Activated CD4-positive, CD25-positive, alpha-beta regulatory T cell treated with anti-CD3 and anti-CD28 coated beads, Interleukin-2, amount 50 U/mL, for 24 hours (primary cell): ENCODE results near the gene CCDC187.
A peak's percentile ranks its signal among the peaks of the same experiment; 100 is the strongest.
"Not testable (repeated sequence)": the region's sequence is repeated elsewhere in the genome, so short reads cannot be mapped to it uniquely, and the experiment has no call there.

Experiments
- ATAC-seq, 2 donors: fragments of 150-1000 bp; cut with Tn5 transposase; one replicate each; pipeline ENCODE4 v1.10.0; 2021; ENCODE audit warnings: mild to moderate bottlenecking in 1 of 2, moderate library complexity in 1 of 2

The CCDC187 gene

DNA sequence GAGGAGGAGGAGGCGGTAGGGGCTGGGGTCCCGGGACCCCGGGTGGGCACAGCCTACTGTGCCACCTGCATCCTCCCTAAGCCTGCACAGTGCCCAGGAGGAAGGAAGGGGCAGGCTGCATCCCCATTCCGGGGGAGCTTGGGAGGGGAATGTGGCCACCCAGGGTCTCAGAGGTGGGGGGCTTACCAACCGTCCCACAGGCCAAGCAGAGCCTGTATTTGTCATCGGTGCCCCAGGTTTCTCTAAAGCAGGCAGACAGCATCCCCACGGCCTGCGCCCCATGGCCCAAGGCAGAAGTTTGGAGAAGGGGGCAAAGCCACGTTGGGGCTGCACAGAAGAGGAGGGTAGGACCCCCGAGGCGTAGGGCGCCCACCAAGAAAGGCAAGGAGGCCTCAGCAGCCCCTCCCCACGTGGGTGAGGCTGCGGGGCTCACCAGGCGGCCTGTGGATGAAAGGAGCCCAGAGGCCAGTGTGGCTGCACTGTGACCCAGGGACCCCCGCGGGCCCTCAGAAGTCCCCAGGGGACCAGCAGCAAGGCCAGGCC lies 22.9 kb upstream of the CCDC187 start:
- ATAC-seq, result no peak

DNA sequence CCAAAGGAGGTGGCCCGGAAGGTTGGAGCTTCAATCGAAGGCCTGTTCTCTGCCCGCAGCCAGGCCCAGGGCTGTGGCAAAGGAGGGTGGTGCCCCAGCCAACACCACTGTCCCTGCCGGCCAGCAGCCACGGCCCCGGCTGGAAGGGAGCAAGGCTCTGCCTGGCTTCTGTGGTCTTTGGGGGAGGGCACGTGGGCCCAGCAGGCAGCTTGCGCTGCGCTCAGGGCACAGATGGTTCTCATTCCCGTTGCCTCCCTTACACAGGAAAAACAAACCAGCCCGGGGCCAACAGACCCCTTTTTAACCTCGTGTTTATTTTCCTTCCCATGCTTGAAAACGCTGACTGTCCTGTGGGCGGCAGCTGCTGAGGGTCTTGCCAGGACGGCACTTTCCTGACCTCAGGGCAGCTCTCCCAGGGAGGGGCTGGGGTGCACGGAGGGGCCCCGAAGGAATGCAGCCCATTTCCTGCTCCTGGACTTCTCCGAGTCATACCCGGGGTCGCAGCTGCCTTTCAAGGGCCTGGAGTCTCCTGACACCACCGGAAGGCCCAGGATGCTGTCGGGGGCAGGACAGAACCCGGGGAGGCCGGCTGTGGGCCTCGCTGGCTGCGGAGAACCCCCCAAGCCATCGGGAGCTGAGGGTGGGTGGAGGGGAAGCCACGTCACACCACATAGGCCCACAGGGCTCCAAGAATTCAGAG lies 22.3 kb upstream of the CCDC187 start:
- no peak for ATAC-seq

DNA sequence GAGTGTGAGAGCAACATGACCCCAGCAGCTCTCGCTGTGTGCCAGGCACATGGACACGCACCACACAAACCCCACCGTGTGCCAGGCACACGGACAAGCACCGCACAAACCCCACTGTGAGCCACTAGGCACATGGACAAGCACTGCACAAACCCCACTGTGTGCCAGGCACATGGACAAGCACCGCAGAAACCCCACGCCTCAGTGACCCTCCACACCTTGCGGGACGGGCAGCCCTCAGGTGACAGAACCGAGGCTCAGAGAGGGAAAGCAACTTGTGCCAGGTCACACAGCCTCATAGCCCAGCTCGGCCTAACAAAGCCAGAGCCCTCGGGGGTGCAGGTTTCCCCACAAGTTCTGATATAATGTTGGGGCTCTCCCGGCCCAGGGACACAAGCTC lies 21.5 kb upstream of the CCDC187 start:
- no peak for ATAC-seq

DNA sequence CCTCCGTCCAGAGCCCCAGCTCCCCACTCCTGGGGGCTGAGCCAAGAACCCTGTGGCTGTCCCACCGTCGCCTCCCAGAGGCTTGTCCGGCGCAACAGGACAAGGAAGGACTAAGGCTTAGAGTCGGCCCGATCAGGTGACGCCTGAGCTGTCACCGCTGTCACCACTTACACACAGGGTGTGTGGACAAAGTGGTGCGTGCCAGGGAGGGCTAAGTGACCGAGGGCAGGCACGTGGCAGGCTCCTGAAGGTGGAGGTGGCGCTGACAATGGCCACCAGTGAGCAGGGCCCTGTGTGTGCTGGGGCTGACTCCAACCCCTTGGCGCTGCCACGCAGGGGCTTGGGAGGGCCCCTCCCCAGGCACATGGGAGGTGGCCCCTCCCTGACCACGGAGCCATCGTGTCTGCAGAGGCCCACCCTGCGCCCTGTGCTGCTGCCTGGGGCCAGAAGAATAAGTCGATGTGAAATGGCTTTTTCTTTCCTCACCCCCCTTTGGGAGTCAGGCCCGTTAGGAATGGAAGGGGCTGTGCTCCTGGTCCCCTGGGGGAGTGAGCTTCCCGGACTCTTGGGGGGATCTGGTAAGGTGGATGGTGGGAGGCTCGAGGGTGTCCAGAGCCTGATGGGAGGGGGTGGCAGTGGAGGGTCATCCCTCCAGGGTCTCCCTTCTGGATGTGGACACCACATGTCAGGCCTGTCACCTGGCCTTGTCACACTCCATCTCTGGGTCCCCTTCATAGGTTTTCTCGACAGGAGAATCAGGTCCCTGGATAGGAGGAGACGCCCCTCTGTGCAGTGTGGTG lies 20.8 kb upstream of the CCDC187 start:
- no peak for ATAC-seq

DNA sequence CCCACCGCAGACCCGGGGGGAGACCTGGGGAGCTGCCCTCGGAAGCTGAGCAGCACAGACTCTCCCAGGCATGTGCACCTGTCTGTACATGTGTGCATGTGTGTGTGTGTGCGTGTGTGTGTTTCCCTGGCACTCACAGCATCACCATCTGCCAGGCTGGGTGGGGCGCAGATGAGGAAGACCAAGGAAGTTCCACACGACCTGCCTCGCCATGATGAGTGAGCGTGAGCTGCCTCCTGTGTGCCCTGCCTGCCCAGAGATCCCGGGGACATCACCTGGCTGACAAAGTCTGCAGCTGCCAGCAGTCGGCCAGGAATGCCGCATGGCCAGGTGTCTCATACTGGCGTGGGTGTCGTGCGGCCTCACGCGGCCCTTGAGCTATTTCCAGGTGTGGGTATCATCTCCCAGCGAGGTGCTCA lies 19.5 kb upstream of the CCDC187 start:
- no peak for ATAC-seq

DNA sequence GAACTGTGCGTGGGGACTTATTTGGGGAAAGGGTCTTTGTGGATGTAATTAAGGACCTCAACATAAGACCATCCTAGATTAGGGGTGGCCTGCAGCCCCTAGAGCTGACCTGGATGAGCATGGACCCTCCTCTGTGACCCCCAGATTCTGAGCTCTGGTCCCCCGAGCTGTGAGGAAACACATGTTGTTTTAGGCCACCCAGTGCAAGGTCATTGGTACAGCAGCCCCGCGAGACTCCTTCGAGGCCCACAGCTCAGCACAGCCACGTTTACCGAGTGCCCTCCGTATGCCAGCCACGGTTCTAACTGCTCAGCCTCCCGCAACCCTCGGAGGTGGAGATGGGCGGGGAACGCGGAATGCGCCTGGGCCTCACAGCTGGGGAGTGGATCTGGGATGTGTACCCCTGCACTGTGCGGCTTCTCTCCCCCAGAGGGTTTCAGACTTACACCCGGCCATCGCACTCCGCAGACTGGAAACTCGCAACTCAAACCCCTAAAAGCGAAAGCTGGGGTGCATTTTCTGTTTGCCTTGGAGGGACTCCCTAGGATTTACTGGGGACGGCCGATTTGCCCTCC lies 18.9 kb upstream of the CCDC187 start:
- ATAC-seq, result no peak

DNA sequence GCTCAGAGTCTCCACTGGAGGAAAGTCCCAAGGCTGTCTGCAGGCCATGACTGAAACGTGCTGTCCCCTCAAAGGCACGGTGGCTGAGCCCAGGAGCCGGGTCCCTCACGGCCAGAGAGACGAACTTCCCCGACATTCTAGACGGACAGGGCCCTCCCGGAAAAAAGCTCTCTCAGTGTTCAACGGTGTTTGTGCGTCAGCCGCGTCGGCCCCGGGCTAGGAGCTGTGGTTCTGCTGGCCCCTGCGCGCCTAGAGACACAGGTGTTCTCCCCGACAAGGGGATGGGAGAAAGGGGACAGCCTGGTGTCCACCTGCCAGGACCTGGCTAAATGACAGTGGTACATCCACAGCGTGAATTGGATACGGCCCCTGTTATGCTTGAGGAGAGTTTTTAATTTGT lies 17.7 kb upstream of the CCDC187 start:
- ATAC-seq, result no peak

DNA sequence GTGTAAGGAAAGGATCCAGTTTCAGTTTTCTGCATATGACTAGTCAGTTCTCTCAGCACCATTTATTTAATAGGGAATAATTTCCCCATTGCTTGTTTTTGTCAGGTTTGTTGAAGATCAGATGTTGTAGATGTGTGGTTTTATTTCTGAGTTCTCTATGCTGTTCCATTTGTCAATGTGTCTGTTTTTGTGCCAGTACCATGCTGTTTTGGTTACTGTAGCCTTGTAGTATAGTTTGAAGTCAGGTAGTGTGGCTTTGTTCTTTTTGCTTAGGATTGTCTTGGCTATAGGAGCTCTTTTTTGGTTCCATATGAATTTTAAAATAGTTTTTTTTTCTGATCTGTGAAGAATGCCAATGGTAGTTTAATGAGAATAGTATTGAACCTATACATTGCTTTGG lies 17.1 kb upstream of the CCDC187 start:
- not testable (repeated sequence) for ATAC-seq

DNA sequence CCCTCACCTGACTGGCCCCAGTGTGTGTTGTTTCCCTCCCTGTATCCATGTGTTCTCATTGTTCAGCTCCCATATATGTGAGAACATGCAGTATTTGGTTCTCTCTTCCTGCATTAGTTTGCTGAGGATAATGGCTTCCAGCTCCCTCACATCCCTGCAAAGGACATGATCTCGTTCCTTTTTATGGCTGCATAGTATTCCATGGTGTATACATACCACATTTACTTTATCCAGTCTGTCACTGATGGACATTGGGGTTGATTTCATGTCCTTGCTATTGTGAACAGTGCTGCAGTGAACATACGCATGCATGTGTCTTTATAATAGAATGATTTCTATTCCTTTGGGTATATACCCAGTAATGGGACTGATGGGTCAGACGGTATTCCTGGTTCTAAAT lies 16.1 kb upstream of the CCDC187 start:
- ATAC-seq, result not testable (repeated sequence)

DNA sequence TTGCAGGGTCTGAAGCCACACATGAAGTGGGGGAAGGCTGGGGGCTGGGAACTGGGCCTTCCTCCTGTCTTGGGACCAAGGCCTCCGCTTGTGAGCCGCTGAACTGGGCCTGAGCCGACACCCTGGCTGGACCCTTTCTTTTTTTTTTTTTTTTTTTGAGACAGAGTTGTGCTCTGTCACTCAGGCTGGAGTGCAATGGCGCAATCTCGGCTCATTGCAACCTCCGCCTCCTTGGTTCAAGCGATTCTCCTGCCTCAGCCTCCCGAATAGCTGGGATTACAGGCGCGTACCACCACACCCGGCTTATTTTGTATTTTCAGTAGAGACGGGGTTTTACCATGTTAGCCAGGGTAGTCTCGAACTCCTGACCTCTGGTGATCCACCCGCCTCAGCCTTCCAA lies 15.3 kb upstream of the CCDC187 start:
- not testable (repeated sequence) for ATAC-seq

DNA sequence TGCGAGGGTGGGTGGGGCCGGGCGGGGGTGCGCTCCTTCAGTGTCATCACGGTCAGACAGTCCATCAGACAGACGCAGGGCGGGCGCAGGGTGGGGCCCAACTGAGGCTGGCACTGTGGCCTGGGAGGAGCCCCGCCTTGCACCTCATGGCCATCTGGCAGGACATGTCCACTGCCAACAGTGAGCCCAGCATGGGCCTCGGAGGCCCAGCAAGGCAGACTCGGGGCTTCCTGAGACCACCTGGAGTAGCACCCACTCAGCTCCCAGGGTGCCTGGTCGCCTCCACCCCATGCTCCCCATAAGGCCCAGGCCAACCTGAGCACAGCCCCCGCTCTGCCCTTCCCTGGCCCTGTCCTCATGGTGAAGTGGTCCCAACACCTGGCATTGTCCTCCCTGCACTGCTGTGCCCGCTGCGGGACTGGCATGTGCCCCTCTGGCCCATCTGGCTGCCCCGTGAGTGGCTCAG lies 14.9 kb upstream of the CCDC187 start:
- no peak for ATAC-seq

DNA sequence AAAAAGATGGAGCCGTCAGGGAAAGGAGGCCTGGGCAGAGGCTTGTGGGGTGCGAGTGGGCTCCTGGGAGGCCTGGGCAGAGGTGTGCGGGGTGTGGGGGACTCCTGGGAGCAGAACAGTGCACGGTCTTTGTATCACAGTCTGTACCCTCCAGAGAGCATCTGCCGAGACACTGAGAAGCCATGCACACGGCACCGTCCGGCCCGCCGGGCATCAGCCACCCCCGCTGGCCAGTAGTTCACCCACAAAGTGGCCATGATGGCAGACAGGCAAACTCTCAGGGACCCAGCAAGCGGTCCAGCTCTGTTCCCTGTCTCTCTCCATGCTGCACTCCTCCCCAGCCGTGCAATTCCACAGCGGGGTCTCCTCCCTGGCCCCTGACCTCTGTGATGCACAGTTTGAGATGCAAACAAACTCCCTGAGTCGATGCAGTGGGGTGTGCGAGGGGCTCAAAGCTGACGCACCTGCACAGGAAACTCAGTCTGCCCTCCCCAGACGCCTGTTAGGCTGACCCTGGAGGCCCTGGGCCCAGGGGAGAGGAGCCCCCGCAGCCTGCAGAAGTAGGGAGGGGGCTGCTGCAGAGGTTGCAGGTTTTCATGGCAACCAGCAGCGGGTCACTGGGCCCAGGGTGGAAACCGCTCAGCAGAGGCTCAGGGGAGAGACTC lies 14.3 kb upstream of the CCDC187 start:
- ATAC-seq, result no peak

DNA sequence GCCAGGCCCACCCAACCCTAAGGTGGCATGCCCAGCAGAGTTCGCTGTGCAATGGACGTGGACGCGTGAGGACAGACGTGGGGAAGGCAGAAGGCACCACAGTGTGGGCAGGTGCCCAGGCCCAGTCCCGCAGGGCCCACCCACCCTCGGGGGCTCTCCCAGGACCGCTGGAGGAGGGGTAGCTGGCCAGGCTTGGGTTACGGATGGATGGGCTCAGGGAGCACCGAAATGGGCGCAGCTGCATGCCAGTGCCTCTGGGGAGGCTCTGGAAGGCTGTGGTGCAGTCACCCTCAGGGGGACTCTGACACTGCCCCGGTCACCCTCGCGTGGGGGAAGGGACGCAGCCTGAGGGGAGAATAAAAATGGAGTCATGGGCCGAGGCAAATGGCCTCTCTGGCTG lies 13.8 kb upstream of the CCDC187 start:
- ATAC-seq, result no peak

DNA sequence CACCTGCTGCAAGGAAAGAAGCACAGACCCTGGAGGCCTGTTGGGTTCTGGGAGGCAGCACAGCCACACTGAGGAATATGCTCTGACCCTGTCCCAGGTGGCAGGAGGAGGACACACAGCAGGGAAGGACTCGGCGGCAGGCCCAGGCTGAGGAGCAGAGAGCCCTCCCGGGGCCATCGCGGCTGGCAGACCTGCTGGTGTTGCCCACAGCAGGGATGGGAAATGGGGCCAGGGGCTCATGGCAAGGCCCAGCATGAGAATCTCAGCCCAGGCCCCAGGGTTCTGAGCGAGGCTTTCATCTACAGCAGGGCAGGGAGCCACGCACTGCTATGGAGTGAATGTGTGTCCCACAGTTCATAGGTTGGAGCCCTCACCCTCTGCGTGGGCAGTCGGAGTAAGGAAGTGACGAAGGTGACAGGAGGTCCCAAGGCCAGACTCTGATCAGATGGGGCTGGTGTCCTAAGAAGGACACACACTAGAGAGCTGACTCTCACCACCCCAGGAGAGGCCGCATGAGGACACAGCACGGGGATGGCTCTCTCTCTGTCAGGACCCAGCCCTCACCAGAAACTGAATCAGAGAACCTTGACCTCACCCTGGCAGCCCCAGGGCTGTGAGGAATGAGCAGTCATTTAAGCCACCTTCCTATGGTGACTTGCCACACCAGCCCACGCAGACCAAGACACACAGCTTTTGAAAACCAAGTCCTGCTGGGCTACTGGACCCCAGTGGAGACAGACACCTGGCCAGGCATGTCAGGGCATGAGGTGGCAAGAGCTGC lies 13.2 kb upstream of the CCDC187 start:
- ATAC-seq, result no peak

DNA sequence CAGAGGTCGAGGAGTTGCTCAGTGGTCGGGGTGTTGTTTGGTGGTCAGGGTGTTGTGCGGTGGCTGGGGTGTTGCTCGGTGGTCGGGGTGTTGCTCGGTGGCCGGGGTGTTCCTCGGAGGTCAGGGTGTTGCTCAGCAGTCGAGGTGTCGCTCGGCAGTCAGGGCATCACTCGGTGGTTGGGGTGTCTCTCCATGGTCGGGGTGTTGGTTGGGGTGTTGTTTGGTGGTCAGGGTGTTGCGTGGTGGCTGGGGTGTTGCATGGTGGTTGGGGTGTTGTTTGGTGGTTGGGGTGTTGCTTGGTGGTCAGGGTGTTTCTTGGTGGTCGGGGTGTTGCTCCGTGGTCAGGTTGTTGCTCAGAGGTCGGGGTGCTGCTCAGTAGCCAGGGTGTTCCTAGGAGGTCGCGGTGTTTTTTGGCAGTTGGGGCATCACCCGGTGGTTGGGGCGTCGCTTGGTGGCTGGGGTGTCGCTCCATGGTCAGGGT lies 12.4 kb upstream of the CCDC187 start:
- no peak for ATAC-seq

DNA sequence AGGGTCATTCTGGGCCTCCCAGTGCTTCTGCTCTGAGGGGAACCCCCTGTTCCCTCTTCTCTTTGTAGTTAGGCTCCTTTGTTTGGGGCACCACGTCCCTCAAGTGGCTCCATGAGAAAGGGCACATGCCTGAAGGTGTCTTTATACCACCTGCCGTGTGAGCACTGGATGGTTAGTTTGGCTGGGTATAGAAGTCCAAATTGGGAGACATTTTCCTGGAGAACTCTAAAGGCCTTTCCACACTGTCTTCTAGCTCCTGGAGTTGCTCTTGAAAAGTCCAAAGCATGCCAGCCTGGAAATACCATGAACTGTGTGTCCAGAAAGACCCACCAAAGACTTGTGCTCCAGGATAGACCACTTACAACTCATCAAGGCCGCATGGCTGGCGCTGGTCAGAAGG lies 11.1 kb upstream of the CCDC187 start:
- ATAC-seq, result no peak

DNA sequence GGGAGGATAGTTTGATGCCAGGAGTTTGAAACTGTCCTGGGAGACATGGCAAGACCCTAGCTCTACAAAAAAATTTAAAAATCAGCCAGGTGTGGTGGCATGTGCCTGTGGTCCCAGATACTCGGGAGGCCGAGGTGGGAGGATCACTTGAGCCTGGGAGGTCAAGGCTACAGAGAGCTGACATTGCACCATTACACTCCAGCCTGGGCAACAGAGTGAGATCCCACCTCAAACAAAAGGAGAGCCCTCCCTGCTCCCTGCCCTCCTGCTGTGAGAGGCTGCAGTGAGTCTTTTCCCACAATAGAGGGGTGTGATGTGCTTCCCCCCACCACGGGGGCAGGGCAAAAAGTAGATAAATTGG lies 10.1 kb upstream of the CCDC187 start:
- no peak for ATAC-seq

DNA sequence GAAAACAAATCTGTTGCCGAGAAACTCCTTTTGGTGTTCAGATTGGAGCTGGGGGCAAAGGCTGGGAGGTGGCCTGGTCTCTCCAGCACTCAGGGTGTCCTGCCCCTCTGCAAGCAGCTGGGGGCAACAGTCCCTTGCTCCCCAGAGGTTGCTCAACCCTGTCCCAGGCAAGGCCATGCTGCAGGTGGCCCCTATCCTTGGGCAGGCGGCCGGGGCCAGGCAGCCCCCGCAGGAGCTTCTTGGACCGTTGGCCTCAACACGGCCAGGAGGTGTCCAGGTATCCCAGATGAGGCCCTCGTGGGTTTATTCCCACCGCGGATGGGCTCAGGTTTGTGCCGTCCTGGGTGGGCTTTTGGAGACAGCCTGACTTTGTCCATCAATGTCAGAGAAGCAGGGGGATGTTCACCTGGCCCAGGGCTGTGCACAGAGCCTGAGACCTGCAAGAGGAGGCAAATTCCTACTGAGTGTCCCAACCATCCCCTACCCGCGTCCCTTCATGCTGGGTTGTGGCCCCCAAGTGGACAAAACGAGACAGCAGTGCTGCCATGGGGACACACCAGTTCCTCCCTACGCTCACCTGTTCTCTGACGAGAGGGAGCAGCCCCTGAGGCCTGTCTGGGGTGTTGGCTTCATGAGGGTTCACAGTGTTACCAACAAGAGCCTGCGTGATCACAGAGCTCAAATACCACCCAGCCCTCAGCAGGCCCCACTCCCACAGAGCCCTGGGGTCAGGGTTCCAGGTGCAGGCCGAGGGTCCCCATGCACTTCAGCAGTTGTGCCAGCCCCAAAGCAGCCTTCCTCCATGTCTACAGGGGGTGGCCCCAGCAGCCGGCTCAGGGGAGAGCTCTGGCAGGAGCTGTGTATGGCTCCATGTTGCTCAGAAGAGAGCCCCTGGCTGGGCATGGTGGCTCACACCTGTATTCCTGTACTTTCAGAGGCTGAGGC lies 9.5 kb upstream of the CCDC187 start:
- no peak for ATAC-seq

DNA sequence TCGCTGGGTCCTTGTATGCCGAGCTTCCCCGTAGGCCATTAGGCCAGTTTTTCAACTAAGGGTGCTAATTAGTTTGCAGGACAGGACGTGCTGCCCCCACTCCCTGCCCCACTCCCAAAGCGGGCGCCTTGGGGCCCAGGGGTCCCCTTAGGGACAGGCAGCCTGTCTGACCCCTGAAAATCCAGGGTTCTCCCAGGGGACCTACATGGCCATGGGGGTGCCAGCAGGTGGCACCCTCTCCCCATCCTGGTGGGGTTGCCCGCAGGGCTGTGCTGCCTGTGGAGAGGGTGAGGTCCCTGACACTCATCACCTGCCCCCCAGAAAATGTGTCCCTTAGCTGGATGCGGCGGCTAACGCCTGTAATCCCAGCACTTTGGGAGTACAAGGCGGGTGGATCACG lies 8.5 kb upstream of the CCDC187 start:
- peak; percentile 70 to 73 for ATAC-seq

DNA sequence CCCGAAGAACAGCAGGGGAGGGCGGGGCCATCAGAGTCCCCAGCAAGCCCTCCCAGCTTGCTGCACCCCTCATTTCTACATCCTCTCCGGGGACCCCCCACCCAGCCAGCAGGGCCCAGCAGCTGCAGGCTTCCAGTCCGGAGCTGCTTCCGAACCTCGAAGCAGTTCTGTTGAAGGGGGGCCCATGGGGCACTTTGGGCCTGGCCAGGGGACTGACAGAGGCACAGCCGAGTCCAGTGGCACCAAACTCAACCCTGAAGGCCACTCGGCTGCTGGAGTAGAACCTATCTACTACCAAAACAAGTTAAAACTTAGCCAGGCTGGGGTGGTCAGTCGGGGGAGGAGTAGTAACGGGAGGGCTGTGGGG lies 8.1 kb upstream of the CCDC187 start:
- ATAC-seq, result no peak
